ENCODE results near the gene TACC2.
"Not testable (repeated sequence)": the region's sequence is repeated elsewhere in the genome, so short reads cannot be mapped to it uniquely, and the experiment has no call there.

The TACC2 gene

GRCh38 chr10:122091722-122092121 lies 102.8 kb downstream of the TACC2 start:
- no peak overlapping the region for H3K4me3 ChIP-seq (replicated peaks; ENCODE audit: low read depth, low read length)
- TF ChIP-seq CTCF (IDR thresholded peaks at IDR 0.05; ENCODE audit: low read depth, low read length, missing control alignments), result no peak
- no peak for DNase-seq (ENCODE audit: extremely low read depth, low read depth)

- DNase-seq (ENCODE audit: extremely low read depth, low read depth), result no peak
- H3K4me3 ChIP-seq (replicated peaks; ENCODE audit: low read depth, low read length), result no peak overlapping the region
- TF ChIP-seq CTCF (IDR thresholded peaks at IDR 0.05; ENCODE audit: low read depth, low read length, missing control alignments), result no peak
Measured at GRCh38 chr10:122093076-122093475, 104.1 kb downstream of the TACC2 start.

- DNase-seq (ENCODE audit: extremely low read depth, low read depth); H3K4me3 ChIP-seq (replicated peaks; ENCODE audit: low read depth, low read length): not testable (repeated sequence)
Measured at GRCh38 chr10:122096181-122096580, 107.2 kb downstream of the TACC2 start.

- TF ChIP-seq CTCF (IDR thresholded peaks at IDR 0.05; ENCODE audit: low read depth, low read length, missing control alignments), result no peak
- H3K4me3 ChIP-seq (replicated peaks; ENCODE audit: low read depth, low read length), result no peak overlapping the region
- no peak for DNase-seq (ENCODE audit: extremely low read depth, low read depth)
Measured at GRCh38 chr10:122096705-122097104, 107.7 kb downstream of the TACC2 start.

GRCh38 chr10:122097935-122098334 lies 109.0 kb downstream of the TACC2 start:
- no peak for DNase-seq (ENCODE audit: extremely low read depth, low read depth)
- TF ChIP-seq CTCF (IDR thresholded peaks at IDR 0.05; ENCODE audit: low read depth, low read length, missing control alignments), result no peak
- no peak overlapping the region for H3K4me3 ChIP-seq (replicated peaks; ENCODE audit: low read depth, low read length)

- no peak overlapping the region for H3K4me3 ChIP-seq (replicated peaks; ENCODE audit: low read depth, low read length)
- no peak for DNase-seq (ENCODE audit: extremely low read depth, low read depth)
- TF ChIP-seq CTCF (IDR thresholded peaks at IDR 0.05; ENCODE audit: low read depth, low read length, missing control alignments), result no peak
Measured at GRCh38 chr10:122098924-122099323, 110.0 kb downstream of the TACC2 start.

GRCh38 chr10:122099562-122099961 lies 110.6 kb downstream of the TACC2 start:
- no peak overlapping the region for H3K4me3 ChIP-seq (replicated peaks; ENCODE audit: low read depth, low read length)
- no peak for DNase-seq (ENCODE audit: extremely low read depth, low read depth)
- TF ChIP-seq CTCF (IDR thresholded peaks at IDR 0.05; ENCODE audit: low read depth, low read length, missing control alignments), result no peak
